Sigmoid colon (tissue), 7 donors: ENCODE results near the gene STOML1. TPM values are rescaled to one million over a fixed set of nuclear protein-coding genes. Genes with fewer than 3 reads are reported as not detected.

Source experiments
- DNase-seq: peaks from one replicate; pipeline ENCODE4 v3.0.0-alpha.2; 2019
- H3K27ac ChIP-seq, 4 donors: fragments of 200-600 bp; sonication (generic); one replicate each; pipeline ENCODE4 v1.5.1; 2016 to 2019; ENCODE audit warnings: mild to moderate bottlenecking in 1 of 4
- H3K27me3 ChIP-seq, 3 donors: fragments of 200-600 bp; sonication (generic); one replicate each; pipeline ENCODE4 v1.5.1; 2019; ENCODE audit warnings: mild to moderate bottlenecking in 1 of 3
- H3K36me3 ChIP-seq, 4 donors: fragments of 200-600 bp; sonication (generic); one replicate each; pipeline ENCODE4 v1.5.1; 2016 to 2019
- H3K4me1 ChIP-seq, 4 donors: fragments of 200-600 bp; sonication (generic); one replicate each; pipeline ENCODE4 v1.5.1; 2017 to 2019
- H3K4me3 ChIP-seq, 4 donors: fragments of 200-600 bp; sonication (generic); one replicate each; pipeline ENCODE4 v1.5.1; 2017 to 2019; ENCODE audit warnings: mild to moderate bottlenecking in 2 of 4, moderate library complexity in 1 of 4
- H3K9me3 ChIP-seq, 4 donors: fragments of 200-600 bp in 3 of 4; sonication (generic) in 3 of 4; one replicate each; pipeline versions ENCODE4 v1.5.1 to v1.6.1; 2013 to 2019
- CTCF ChIP-seq, 4 experiments: fragments of 450-650 bp in 3 of 4; fragments of 200-600 bp in 1 of 4; IDR thresholded peaks; one replicate each; pipeline ENCODE4 v1.5.1; 2016 to 2019; ENCODE audit warnings: antibody characterized with exemption in 4 of 4, mild to moderate bottlenecking in 3 of 4, moderate library complexity in 2 of 4
- EP300 ChIP-seq, 4 donors: sonication (generic); formaldehyde crosslinking; IDR thresholded peaks; one replicate each; pipeline ENCODE4 v1.6.1; 2017; ENCODE audit warnings: antibody characterized with exemption in 4 of 4
- POLR2A ChIP-seq, 2 donors: fragments of 450-650 bp; IDR thresholded peaks; one replicate each; pipeline ENCODE4 v1.6.1; 2016; ENCODE audit warnings: antibody characterized with exemption in 2 of 2, mild to moderate bottlenecking in 2 of 2, moderate library complexity in 2 of 2
- POLR2AphosphoS5 ChIP-seq, 4 donors: sonication (generic); formaldehyde crosslinking; IDR thresholded peaks; one replicate each; pipeline ENCODE4 v1.6.1; 2017; ENCODE audit warnings: antibody characterized with exemption in 4 of 4
- WGBS, 2 donors: extraction: QIAGEN DNeasy Blood & Tissue Kit; methylation state at CpG; one replicate each; pipeline ENCODE4 v1.1.7; 2013; 5-methylcytosine and 5-hydroxymethylcytosine counted together
- intact Hi-C: fragments of 100-400 bp; cut with DNase I; formaldehyde crosslinking; loops from one replicate; pipeline ENCODE4 v1.15.1; 2023
- polyA plus RNA-seq, 3 donors: library from polyadenylated mRNA; stranded (reverse); fragments of 200-250 nt; gene quantifications; one replicate each; pipeline ENCODE4 v1.2.3, GENCODE V29; 2013
- total RNA-seq, 4 donors: library from RNA; depleted of rRNA; stranded (reverse); fragments of >200 nt; gene quantifications; one replicate each; pipeline ENCODE4 v1.1.0, GENCODE V29; 2016
- donor health status: healthy with polysubstance abuse.
- donor health status: Bipolar disorder and iron deficiency.
- donor health status: healthy.

The STOML1 gene
- total and polyA plus RNA-seq, 7 donors = 3.5 to 18.5 (median 13.2) TPM

GRCh38 chr15:73946046-73946721 lies 45.9 kb downstream of the STOML1 start:
- WGBS, 2 donors = 58 to 77% methylated on average over 17 of the region's 17 CpGs
- no peak for DNase-seq
- intact Hi-C loops = no loop called here

GRCh38 chr15:73945130-73945508 lies 47.0 kb downstream of the STOML1 start:
- Histone ChIP-seq H3K9me3 (no peaks in the 10 kb centered on the region), H3K27ac (no peak overlapping the region), H3K4me3 (no peak overlapping the region), H3K36me3 (peaks cover 0 to 16% (median 5%) of the 10 kb centered on the region in 4 donors), H3K4me1 (peaks cover 0 to 21% (median 9%) of the 10 kb centered on the region in 4 donors), H3K27me3 (no peaks in the 10 kb centered on the region)
- 75 to 88% methylated on average over 4 of the region's 4 CpGs for WGBS, 2 donors
- DNase-seq = no peak
- intact Hi-C loops = no loop called here
- TF ChIP-seq CTCF (IDR thresholded peaks at IDR 0.05) = no peak
- no peak for TF ChIP-seq POLR2AphosphoS5 (IDR thresholded peaks at IDR 0.05)
- no peak for TF ChIP-seq EP300 (IDR thresholded peaks at IDR 0.05)
- TF ChIP-seq POLR2A (IDR thresholded peaks at IDR 0.05) = no peak

More at GRCh38 chr15:73946046-73946721, 45.9 kb downstream of the STOML1 start:
- H3K36me3 ChIP-seq = peaks cover 0 to 16% (median 5%) of the 10 kb centered on the region in 4 donors
- TF ChIP-seq POLR2AphosphoS5 (IDR thresholded peaks at IDR 0.05) = no peak
- no peak for TF ChIP-seq POLR2A (IDR thresholded peaks at IDR 0.05)
- no peak for TF ChIP-seq CTCF (IDR thresholded peaks at IDR 0.05)
- TF ChIP-seq EP300 (IDR thresholded peaks at IDR 0.05) = no peak
- H3K4me3 ChIP-seq = no peak overlapping the region
- H3K9me3 ChIP-seq = no peaks in the 10 kb centered on the region
- no peak overlapping the region for H3K27ac ChIP-seq
- H3K4me1 ChIP-seq = peaks cover 0 to 17% (median 6%) of the 10 kb centered on the region in 4 donors
- no peaks in the 10 kb centered on the region for H3K27me3 ChIP-seq

GRCh38 chr15:73944161-73945129 lies 47.6 kb downstream of the STOML1 start:
- H3K27me3 ChIP-seq = no peaks in the 10 kb centered on the region
- TF ChIP-seq POLR2AphosphoS5 (IDR thresholded peaks at IDR 0.05) (no peak), EP300 (IDR thresholded peaks at IDR 0.05) (no peak), POLR2A (IDR thresholded peaks at IDR 0.05) (no peak), CTCF (IDR thresholded peaks at IDR 0.05) (no peak)
- no peaks in the 10 kb centered on the region for H3K9me3 ChIP-seq
- H3K4me3 ChIP-seq = no peak overlapping the region
- H3K4me1 ChIP-seq = peaks cover 0 to 23% (median 9%) of the 10 kb centered on the region in 4 donors
- intact Hi-C loops = no loop called here
- DNase-seq = no peak
- WGBS, 2 donors = 69 to 83% methylated on average over 13 of the region's 13 CpGs
- H3K27ac ChIP-seq = no peak overlapping the region
- peaks cover 0 to 16% (median 5%) of the 10 kb centered on the region in 4 donors for H3K36me3 ChIP-seq

- peaks cover 0 to 23% (median 9%) of the 10 kb centered on the region in 4 donors for H3K4me1 ChIP-seq
- DNase-seq = no peak
- WGBS, 2 donors = 86 to 89% methylated on average over 6 of the region's 6 CpGs
- H3K36me3 ChIP-seq = peaks cover 0 to 4% (median 2%) of the 10 kb centered on the region in 4 donors
- TF ChIP-seq POLR2AphosphoS5 (IDR thresholded peaks at IDR 0.05) = no peak
- no peak for TF ChIP-seq POLR2A (IDR thresholded peaks at IDR 0.05)
- TF ChIP-seq CTCF (IDR thresholded peaks at IDR 0.05) = no peak
- no peak for TF ChIP-seq EP300 (IDR thresholded peaks at IDR 0.05)
- H3K27ac ChIP-seq = no peak overlapping the region
- no peak overlapping the region for H3K4me3 ChIP-seq
- intact Hi-C loops = no loop called here
- H3K9me3 ChIP-seq = no peaks in the 10 kb centered on the region
- H3K27me3 ChIP-seq = no peaks in the 10 kb centered on the region
Measured at GRCh38 chr15:73942751-73943270, 49.3 kb downstream of the STOML1 start.
